Urinary bladder (tissue), 4 donors: ENCODE measurements around the gene NUDT14. TPM values are rescaled to one million over a fixed set of nuclear protein-coding genes. Genes with fewer than 3 reads are reported as not detected.

Experiments used
- DNase-seq: peaks from one replicate; pipeline ENCODE4 v3.0.0-alpha.2; 2015; ENCODE audit errors: extremely low spot score
- H3K27ac ChIP-seq: one replicate; pipeline ENCODE4 v1.5.1; 2013; ENCODE audit warnings: low read depth, mild to moderate bottlenecking, moderate library complexity
- H3K36me3 ChIP-seq: one replicate; pipeline ENCODE4 v1.6.1; 2013; ENCODE audit warnings: mild to moderate bottlenecking, moderate library complexity; ENCODE audit not compliant: insufficient read depth
- H3K4me1 ChIP-seq: one replicate; pipeline ENCODE4 v1.6.1; 2013; ENCODE audit warnings: mild to moderate bottlenecking, moderate library complexity; ENCODE audit not compliant: insufficient read depth
- H3K4me3 ChIP-seq: one replicate; pipeline ENCODE4 v1.5.1; 2013; ENCODE audit warnings: low read depth, low read length
- WGBS: extraction: QIAGEN DNeasy Blood & Tissue Kit; methylation state at CpG from one replicate; pipeline ENCODE4 v1.1.7; 2013; 5-methylcytosine and 5-hydroxymethylcytosine counted together
- polyA plus RNA-seq: library from polyadenylated mRNA; stranded (reverse); fragments of 200-250 nt; gene quantifications from one replicate; pipeline ENCODE4 v1.2.3, GENCODE V29; 2013
- total RNA-seq: library from RNA; depleted of rRNA; stranded (reverse); fragments of >200 nt; gene quantifications from one replicate; pipeline ENCODE4 v1.2.3, GENCODE V29; 2014
- donor health status: healthy with polysubstance abuse.
- donor health status: healthy.

NUDT14 gene
- total and polyA plus RNA-seq, 2 donors = 7.3 to 11.6 TPM

DNA sequence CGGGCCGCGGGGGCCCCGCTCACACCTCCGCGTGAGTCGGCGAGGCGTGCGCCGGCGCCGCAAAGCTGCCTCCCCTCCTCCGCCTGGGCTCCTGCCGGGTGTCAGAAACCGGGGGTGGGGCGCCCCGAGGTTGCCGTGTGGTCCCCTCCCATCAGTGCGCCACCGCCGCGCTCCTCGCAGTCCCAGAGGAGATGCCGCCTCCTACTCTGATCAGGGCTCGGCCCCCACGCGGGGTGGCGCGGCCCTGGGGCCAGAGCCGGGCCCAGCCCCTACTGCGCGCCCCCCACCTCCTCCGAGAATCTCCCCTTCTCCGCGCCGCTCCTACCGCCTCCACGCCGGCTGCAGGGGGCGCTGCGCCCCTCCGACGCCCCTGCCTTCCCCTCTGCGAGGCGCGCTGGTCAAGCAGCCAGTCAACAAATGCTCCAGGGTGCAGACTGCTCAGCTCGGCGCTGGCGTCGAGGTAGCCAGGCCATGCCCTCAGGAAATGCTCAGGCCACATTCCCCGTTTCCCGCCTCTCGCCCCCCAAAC is 12.1 kb downstream of the NUDT14 start:
- Histone ChIP-seq H3K36me3 (no peaks in the 10 kb centered on the region), H3K4me1 (no peaks in the 10 kb centered on the region), H3K27ac (no peak overlapping the region), H3K4me3 (peak overlapping the region; percentile 56)
- WGBS = 10% methylated on average over 54 of the region's 54 CpGs
- DNase-seq = no peak

DNA sequence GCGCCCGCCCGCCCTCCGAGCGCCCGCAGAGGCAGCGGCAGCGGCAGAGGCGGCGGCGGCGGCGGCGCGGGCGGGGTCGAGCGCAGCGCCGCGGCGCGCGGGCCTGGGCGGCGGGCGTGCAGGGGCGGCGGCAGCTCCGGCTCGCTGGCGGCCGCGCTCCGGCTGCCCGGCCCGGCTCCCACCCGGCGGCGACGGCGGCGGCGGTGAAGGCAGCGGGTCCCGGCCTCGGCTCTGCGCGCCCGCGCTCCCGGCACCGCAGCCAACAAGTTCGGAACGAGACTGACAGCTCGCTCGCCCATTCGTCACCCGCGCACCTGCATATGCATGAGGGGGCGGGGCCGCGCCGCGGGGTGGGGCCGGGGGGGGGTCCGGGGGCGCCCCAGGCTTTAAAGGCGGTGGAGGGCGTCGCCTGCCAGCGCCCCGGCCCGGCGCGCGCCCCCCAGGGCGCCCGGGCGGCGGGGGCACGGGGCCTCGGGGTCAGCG is 12.6 kb downstream of the NUDT14 start, which contains the start of gene JAG2:
Gene JAG2, minus strand, starts transcription at position 281 of the 483 bp plus-strand sequence. CDS start 356 bp downstream, outside the sequence.
- Histone ChIP-seq H3K27ac (peak within 1 kb of the TSS; percentile 3), H3K4me3 (peak within 1 kb of the TSS; percentile 56), H3K4me1 (no peaks in the 10 kb centered on the region), H3K36me3 (no peaks in the 10 kb centered on the region)
- 1% methylated on average over 79 of the region's 84 CpGs for WGBS
- DNase-seq = no peak

DNA sequence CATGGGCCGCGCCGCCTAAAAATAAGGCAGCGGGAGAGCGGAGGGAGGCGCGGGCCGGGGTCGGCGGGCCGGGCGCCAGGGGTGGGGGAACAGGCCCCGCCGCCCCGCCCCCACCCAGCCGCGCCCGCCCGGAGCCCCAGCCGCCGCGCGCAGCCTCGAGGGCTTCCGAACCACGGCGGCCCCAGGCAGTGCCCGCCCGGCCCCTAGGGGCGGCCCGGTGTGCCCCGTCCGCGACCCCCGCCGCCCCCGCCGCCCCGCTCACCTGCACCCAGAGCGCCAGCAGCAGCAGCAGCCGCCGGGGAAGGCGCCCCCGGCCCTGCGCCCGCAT is 13.1 kb downstream of the NUDT14 start:
- Histone ChIP-seq H3K27ac (no peak overlapping the region), H3K4me3 (peak overlapping the region; percentile 56), H3K36me3 (no peaks in the 10 kb centered on the region), H3K4me1 (no peaks in the 10 kb centered on the region)
- DNase-seq = no peak
- under 1% methylated on average over 42 of the region's 46 CpGs for WGBS

DNA sequence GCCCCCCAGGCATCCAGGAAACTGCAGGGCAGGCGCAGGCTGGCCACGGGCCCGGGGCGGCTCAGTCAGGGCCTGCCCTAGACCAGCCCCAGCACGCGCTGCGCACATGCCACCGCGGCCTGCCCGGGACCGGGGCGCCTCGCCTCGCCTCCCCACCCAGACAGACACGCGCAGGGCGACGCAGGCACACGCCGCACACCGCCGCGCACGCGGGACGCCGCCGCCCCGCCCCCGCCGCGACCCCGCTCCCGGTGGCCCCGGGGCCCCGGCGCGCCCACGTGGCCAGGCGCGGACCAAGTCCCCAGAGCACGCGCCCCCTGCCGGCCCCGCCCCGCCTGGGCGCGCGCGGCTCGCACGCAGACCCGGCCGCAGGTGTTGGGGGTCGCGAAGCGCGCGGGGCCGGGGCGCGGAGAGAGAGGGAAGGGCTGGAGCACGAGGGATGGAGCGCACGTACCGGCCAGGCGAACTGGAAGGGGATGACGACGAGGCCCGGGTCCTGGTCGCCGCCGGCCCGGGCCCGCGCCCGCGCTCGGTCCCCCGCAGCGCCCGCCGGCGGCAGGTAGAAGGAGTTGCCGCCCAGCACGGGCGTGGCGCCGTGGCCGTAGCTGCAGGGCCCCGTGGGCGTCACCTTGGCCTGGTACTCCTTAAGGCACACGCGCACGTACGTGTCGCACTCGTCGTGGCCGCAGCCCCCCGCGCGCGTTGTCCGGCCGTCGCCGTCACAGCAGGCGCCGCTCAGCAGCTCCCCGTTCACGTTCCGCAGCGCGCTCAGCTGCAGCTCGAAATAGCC is 13.6 kb downstream of the NUDT14 start:
- Histone ChIP-seq H3K4me1 (no peaks in the 10 kb centered on the region), H3K27ac (peak overlapping the region; percentile 25), H3K4me3 (peak overlapping the region; percentile 56), H3K36me3 (no peaks in the 10 kb centered on the region)
- 3% methylated on average over 116 of the region's 116 CpGs for WGBS
- no peak for DNase-seq

DNA sequence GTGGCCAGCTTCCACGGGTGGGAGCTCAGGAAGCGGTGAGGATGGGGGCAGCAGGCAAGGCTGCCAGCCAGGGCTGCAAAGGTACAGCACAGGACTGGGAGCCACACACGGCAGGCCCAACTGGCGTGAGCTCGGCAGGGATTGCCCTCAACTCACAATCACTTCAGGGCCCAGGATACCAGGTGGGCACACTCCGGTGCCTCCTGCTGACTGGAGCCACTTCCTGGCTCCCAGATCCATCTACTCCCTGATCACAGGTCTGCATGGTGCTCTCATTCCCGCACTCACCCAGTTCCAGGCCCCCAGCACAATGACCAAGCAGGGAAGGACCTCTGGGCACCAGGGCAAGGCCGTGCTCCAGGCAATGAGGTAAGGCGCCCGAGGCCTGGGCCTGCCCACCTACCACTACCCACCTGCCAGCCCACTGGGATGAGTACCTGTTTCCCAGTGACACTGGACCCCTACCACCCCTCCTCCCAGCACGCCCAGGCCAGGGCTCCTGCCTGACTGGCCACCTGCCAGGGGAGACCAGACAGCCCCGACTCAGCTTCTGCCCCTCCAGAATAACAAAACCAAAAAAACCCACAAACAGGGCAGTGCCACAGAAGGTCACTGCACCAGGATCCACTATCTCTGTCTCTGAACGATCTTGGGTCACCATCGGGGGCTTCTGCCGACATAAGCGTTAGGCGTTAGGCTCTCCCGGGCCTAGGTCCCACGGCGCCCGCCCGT is 14.4 kb downstream of the NUDT14 start:
- 63% methylated on average over 22 of the region's 22 CpGs for WGBS
- Histone ChIP-seq H3K27ac (peak overlapping the region; percentile 25), H3K4me3 (peak overlapping the region; percentile 56), H3K4me1 (no peaks in the 10 kb centered on the region), H3K36me3 (no peaks in the 10 kb centered on the region)
- DNase-seq = no peak

DNA sequence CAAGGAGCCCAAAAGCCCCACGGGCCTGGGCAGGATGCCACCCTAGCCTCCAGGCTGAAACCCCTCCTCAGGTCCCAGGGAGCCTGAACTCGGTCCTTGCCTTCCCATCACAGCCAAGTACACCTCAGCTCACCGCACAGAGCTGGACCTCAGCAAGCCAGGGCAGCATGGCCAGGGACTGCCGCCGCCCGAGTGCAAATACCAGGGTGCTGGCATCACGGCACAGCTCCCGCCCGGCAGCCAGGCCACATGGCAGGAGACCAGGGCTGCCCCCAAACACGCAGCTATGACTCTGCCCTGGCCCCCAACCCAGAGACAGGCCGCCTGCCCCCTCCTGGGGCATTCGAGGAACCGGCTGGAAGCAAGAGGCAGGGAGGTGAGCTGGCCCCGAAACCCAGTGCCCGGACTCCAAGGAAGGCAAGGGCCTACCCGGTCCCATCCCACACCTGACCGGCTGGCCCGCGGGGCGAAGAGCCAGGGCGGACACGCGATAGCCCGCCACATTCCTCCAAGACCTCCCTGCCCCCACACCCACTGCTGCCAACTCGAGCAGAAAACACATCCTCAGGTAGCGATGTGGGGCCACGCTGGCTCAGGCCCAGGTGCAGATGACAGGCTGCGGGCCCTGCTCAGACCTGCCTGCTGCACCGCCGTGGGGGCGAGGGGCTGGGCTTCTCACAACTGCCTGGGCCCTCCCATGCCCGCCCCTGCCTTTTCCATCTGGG is 15.2 kb downstream of the NUDT14 start:
- DNase-seq = no peak
- Histone ChIP-seq H3K36me3 (no peaks in the 10 kb centered on the region), H3K27ac (no peak overlapping the region), H3K4me3 (no peak overlapping the region), H3K4me1 (no peaks in the 10 kb centered on the region)
- WGBS = 79% methylated on average over 32 of the region's 32 CpGs

DNA sequence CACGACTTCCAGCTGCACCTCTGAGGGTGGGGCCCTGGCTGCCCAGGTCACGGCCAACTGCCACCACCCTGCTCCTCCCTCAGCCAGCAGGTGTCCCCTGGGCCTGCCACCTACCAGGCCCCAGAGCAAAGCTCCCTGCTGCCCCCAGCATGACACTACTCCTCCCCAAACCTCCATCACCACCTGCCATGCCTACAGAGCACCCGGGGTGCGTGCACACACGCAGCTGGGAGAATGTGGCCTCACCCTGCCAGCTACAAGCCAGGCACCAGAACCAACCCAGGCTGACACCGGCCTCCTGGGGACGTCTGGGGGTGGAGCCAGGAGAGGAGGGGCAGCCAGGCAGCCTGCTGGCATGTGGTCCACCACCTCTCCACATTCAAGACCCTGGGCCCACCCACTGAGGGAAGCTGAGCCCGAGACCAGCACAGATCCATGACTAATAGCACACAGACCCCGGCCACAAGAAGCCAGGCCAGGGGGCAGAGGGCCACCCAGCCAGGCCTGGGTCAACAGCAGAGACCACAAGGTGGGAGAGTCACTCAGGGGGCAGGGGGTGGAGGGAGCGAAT is 15.9 kb downstream of the NUDT14 start:
- no peaks in the 10 kb centered on the region for H3K36me3 ChIP-seq
- no peaks in the 10 kb centered on the region for H3K4me1 ChIP-seq
- H3K27ac ChIP-seq = no peak overlapping the region
- H3K4me3 ChIP-seq = no peak overlapping the region
- WGBS = 77% methylated on average over 10 of the region's 10 CpGs
- DNase-seq = no peak

DNA sequence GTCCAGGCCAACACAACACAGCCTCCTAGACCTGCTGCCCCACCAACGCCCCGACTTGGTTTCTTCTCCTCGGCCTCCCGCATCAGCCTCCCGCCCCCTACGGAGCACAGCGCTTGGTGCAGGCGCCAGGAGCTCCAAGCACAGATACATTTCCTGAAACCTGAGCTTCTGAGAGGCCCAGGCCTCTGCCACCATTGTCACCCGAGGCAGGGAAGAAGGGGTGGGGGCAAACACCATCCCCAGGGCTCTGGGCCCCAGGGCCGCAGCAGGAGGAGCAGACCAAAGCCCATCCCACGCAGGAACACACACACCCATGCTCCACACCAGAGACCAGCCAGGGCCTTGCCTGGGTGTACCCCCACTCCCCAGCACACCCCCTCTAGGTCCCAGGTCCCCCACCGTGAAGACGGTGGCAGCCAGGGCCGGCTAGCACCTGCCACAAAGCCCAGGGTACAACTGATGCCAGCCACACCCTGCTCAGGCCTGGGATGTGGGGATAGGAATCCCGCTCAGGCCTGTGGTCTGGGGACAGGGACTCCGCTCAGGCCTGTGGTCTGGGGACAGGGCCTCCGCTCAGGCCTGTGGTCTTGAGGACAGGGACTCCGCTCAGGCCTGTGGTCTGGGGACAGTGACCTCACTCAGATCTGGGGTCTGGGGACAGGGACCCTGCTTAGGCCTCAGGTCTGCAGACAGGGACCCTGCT is 17.9 kb downstream of the NUDT14 start:
- H3K27ac ChIP-seq = no peak overlapping the region
- no peak for DNase-seq

DNA sequence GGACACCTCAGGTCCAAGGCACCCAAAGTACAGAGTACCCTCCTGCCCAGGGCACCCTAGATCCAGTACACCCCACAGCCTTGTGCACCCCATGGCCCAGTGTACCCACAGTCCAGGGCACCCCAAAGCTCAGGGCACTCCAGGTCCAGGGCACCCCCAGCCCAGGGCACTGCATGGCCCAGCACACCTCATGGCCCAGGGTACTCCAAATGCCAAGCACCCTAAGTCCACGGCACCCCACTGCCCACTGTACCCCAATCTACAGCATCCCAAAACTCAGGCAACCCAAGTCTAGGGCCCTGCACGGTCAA is 18.5 kb downstream of the NUDT14 start:
- Histone ChIP-seq H3K4me1 (no peaks in the 10 kb centered on the region), H3K36me3 (no peaks in the 10 kb centered on the region), H3K27ac (no peak overlapping the region), H3K4me3 (no peak overlapping the region)
- DNase-seq = no peak
- WGBS = 98% methylated on average over 2 of the region's 2 CpGs

More for the DNA sequence above, 17.9 kb downstream of the NUDT14 start:
- Histone ChIP-seq H3K4me3 (no peak overlapping the region), H3K4me1 (no peaks in the 10 kb centered on the region), H3K36me3 (no peaks in the 10 kb centered on the region)
- WGBS = 81% methylated on average over 18 of the region's 18 CpGs

DNA sequence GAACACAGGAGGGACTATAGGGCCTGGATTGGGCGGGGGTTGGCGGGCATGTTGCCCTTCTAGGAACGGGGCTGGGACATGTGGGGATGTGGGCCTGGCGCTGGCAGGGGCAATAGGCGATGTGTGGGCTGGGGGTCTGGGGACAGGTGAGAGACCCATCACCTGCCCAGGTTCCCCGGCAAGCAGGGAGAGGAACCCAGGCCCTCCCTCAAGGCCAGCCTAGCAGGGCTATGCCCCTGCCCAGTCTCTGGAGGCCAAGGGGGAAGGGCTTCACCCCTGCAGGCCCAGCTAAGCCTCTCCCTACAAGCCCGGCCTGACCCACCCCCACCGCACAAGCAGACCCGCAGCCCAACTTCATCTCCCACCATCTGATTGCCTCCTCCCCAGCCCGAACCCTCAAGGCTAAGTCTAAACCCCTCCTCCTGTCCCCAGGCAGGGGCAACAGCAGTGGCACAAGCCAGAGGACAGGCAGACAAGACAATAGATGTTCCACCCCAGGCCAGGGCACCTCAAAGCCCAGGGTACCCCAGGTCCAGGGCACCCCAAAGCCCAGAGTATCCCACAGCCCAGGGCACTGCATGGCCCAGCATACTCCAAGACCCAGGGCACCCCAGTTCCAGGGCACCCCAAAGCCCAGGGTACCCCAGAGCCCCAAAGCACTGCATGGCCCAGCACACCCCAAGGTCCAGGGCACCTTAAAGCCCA is 19.0 kb downstream of the NUDT14 start:
- 78% methylated on average over 10 of the region's 10 CpGs for WGBS
- no peak overlapping the region for H3K27ac ChIP-seq
- no peak for DNase-seq
- no peaks in the 10 kb centered on the region for H3K4me1 ChIP-seq
- H3K36me3 ChIP-seq = no peaks in the 10 kb centered on the region
- H3K4me3 ChIP-seq = no peak overlapping the region

DNA sequence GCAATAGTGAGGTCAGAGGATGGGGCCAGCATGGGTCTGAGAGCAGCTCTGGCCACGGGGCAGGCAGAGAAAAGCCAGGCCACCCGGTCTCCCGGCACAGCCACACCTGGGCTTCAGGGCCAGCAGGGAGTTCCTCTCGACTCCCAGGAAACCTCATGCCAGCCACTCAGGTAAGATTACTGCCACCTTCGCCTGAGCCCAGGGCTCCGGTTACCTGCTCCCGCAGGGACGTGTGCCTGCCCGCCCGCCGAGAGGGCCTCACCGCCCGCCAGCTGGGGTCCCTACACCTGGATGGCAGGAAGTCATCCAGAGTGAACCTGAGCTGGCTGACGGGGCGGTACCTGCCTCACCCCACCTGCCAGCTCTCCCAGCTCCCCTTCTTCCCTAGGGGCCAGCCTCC is 19.8 kb downstream of the NUDT14 start:
- Histone ChIP-seq H3K4me3 (no peak overlapping the region), H3K36me3 (no peaks in the 10 kb centered on the region), H3K27ac (no peak overlapping the region), H3K4me1 (no peaks in the 10 kb centered on the region)
- DNase-seq = no peak
- 72% methylated on average over 15 of the region's 15 CpGs for WGBS

DNA sequence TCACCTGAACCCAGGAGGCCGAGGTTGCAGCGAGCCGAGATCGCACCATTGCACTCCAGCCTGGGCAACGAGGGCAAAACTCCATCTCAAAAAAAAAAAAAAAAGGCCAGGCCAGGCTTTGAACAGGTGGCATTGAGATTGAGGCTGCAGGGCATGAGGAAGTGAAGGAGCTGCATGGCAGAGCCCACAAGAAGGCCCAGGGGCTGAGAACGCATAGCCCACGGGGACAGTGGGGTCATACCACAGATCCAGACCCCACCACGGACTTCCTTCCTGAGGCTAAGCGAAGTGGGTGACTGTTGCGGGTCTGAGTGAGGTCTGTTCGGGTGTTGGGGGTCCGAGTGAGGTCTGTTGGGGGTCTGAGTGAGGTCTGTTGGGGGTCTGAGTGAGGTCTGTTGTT is 20.3 kb downstream of the NUDT14 start:
- H3K27ac ChIP-seq = no peak overlapping the region
- DNase-seq = no peak
- WGBS = 87% methylated on average over 12 of the region's 12 CpGs
- H3K4me3 ChIP-seq = no peak overlapping the region
- no peaks in the 10 kb centered on the region for H3K4me1 ChIP-seq
- no peaks in the 10 kb centered on the region for H3K36me3 ChIP-seq
